Activated gamma-delta T cell treated with anti-CD3 and anti-CD28 coated beads, Interleukin-2, amount 50 U/mL, for 16 hours (primary cell): ENCODE measurements around the gene SAMD4A.
"Not testable (repeated sequence)": the region's sequence is repeated elsewhere in the genome, so short reads cannot be mapped to it uniquely, and the experiment has no call there.

Experiments used
- DNase-seq: peaks from one replicate; pipeline ENCODE4 v3.0.0-alpha.2; 2020; ENCODE audit warnings: low read depth

The SAMD4A gene

DNA sequence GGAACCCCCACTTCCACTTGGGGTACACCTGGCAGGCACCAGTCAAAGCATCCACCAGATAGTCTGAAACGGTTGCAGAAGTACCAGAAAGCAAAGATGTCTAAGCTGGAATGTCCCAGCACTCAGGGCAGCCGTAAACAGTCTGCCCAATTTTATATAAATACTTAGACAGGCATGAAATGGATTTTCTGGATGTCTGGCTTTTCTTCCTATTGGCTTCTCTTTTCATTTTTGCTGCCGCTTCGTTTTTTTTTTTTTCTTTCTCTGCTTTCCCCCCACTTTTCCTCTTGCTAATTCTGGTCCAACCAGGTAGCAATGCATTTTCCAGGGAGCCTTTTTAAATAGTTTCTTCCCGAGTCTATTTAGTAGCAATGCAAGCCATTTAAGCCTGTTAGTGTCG, 168.0 kb downstream of the SAMD4A start:
- no peak for DNase-seq

DNA sequence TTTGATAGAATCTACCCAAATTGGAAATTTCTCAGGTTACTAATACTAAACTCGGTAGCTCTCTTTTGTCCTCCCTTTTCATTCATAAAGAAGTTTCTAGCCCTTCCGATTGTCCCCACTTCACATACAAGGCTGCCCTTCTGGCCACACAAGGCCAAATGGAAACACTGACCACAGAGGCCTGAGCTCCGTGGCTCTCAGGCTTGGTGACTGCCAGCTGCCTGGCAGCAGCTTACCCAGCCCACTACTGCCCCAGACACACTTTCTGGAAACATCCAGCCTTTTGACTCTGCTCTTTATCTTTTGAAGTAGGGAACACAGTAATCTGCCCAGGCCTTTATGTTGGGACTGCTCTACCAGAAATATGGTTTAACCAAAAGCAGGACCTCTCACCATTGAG, 168.5 kb downstream of the SAMD4A start:
- no peak for DNase-seq

DNA sequence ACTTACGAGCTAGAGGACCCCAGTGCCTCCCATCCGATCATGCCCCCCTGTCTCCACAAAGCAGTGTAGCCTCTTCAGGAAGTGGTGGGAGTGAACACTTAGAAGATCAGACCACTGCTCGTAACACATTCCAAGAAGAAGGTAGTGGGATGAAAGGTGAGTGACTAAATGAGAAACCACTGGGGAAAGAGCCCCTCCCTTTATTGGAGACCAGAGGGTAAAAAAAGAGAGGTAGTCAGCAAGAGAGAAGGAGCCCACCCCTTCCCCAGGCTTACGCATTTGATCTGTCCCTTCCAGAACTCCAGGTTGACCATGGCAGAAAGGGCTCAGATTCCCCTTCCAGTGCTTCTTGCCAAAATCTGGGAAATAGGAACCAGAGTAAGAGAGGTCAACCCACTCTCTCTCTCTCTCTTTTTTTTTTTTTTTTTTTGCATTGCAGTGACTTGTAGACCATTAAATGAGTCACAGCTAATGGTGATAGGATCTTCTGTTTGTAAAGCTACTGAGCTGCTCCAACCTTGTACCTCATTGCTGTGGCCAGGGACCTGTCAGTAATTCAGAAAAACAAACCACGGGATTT, 170.3 kb downstream of the SAMD4A start:
- no peak for DNase-seq

DNA sequence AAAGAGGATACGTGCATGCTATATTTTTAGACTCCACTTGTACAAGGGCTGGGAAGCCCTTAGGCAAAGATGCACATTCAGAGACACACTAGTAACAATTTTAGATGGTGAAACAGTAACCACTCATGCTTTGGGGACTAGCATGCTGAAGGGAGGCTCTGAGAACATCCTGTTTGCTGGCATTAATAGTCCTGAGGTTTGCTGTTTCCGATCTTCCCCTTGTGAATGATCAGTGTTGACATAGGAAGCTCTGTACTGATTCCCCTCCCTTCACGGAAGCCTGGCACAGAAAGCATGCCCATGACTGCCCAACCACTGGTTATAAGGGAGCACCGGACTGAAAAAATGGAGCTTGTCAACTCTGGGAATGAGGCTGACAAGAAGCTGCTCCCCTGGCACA, 171.1 kb downstream of the SAMD4A start:
- DNase-seq, result no peak

DNA sequence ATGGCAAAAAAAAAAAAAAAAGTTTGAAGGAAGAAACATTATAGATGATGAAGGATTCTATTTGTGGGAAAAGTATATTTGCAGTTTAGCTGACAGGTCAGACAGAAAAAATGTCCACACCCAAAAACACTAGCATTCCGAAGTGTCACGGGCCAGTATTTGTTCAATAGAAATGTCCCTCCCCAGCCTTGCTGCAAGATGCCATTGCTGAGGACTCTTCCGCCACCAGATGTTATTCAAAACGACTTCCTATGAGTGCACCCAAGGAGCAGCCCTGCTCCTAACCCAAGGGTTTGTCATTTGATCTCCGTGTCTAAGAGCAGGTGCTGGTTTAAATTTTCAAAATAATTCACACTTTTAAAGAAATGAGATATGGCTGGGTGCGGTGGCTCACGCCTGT, 172.6 kb downstream of the SAMD4A start:
- no peak for DNase-seq

DNA sequence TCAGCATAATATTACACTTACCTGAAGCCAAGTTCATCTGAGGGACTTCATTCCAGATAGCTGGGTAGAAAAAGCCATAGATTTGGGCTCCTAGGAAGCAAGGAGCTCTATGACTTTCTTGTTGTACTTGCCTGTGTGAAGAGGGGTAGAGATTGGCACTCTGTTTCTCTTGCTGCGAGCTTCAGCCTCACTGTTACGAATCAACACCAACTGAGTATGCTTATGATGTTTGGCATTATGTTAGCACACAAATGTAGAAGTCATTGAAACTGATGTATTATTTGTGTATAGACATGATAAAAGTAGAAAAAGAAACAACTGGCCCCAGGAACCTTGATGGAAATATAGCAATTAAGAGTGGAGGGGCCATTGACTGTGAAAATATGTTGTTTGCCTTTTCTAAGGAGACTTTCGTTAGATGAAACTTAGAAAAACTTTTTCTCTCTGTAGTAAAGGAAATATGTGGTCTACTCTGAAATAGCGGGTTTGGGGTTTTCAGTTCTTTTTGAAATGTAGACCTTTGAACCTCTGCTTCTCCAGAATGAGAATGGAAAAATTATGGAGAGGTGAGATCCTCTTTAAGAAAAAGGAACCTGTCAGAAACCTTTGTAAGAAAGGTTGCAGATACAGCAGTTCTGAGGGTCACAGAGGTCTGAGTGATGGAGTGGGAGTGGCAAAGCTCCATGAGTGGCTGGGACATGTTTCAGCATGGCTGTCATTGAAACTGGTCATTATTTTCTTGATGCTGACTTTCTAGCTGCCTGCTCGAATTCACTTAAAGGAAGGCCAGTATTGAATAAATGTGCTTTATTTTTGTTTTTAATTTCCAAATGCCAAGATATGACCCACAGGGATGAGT, 175.8 kb downstream of the SAMD4A start:
- no peak for DNase-seq

DNA sequence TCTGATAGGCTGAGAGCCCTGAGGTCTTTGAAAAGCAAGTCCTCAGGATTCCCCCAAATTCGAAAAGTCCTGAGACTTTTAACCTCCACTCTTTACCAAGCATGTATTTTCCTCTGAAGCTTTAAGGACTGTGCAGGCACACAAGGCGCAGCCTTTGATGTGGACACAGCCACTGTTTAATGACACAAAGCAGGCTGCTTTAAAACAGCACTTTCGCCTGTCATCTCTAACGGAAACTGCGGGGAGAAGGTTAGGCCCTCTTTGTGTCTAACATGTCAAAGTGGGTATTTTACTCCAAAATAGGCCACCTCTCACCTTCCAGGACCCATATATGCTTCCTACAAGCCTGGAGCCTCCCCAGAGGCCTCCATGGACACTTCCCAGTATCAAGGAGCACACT, 176.5 kb downstream of the SAMD4A start:
- DNase-seq, result no peak

DNA sequence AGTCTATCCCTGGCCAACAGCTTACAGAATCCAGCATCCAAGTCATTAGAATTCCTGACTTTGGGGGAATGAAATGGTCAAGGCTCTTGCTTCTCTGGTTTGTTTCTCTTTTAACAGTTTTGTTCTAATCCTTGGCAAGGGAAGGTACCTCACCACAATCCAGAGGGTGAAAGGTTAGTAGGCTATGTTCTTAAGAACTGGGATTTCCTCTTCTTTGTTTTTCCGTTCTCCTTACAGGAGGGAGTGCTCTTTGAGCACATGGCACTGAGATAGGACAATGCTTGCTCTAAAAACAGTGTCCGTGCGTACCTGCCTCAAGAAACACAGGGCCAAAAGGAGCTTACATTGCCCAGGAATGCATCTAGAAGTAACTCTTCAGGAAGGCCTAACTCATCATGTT, 179.1 kb downstream of the SAMD4A start:
- DNase-seq, result no peak

DNA sequence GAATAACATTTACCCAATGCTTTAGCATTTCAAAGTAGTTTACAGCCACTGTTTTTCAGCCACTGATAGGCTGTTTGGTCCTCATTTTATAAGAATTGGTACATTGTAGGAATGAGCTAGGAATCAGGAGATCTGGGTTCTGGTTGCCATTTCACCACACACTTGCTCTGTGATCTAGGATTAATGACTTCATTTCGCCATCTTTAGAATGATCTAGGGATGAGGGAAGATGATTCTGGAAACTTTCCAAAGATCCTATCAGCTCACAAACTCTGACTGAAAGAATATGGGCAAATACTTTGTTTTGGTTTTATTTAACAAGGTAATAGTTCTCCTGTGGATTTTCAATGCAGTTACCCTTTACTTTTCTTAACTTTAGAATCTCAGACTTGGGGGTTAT, 180.7 kb downstream of the SAMD4A start:
- no peak for DNase-seq

DNA sequence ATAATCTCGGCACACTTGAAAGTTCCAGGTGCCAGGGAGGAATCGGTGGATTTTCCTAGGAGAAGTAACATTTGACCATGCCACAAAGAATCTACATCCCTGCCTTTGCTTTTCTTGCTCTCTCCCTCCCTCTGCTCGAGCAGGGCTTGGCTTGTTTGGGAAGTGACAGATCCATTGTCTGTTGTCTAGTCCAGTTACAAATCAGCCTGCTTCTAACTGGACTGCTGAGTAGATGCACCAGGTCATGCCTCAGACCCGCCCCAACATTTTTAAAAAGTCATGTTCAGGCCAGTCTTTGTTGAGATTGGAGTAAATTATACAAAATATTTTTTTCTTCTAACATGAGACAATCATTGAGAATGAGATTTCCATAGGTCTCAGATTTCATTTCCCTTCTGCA, 182.3 kb downstream of the SAMD4A start:
- no peak for DNase-seq

DNA sequence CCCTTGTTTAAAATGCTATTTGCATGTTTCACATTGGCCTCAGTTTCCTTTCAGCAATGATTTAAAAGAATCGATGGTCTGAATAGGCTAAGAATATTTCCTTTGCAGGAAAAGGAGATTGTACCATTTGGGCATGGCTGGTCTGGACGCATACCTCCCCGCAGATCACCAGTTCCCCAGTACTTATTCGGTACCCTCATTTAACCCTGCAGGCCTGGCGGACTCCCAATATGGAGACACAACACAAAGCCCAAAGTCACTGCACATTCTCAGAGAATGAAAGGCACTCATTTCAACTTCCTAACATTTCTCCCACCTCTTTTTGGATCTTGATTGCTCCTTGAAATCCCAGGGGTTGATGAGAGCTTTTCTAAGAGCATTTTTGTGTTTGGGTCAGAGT, 182.8 kb downstream of the SAMD4A start:
- DNase-seq, result no peak

DNA sequence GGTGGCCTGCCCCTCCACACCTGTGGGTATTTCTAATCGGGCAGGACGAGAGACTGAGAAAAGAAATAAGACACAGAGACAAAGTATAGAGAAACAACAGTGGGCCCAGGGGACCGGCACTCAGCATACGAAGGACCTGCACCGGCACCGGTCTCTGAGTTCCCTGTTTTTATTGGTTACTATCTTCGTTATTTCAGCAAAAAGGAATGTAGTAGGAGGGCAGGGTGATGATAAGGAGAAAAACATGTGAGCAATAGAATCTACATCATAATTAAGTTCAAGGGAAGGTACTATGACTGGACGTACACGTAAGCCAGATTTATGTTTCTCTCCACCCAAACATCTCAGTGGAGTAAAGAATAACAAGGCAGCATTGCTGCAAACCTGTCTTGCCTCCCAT, 185.7 kb downstream of the SAMD4A start:
- not testable (repeated sequence) for DNase-seq

DNA sequence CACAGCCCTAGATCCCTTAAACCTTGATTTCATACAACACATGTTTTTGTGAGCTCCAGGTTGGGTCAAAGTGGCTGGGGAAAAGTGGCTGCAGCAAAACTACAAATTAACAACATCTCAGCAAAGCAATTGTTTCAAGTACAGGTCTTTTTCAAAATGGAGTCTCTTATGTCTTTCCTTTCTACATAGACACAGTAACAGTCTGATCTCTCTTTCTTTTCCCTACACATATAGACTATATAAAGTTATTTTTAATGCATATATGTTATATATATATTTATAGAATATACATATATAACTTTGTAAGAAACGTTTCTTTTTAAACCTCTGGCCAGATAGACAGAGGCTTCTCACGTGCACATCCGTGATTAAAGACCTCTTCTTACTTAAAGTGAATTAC, 186.5 kb downstream of the SAMD4A start:
- not testable (repeated sequence) for DNase-seq

DNA sequence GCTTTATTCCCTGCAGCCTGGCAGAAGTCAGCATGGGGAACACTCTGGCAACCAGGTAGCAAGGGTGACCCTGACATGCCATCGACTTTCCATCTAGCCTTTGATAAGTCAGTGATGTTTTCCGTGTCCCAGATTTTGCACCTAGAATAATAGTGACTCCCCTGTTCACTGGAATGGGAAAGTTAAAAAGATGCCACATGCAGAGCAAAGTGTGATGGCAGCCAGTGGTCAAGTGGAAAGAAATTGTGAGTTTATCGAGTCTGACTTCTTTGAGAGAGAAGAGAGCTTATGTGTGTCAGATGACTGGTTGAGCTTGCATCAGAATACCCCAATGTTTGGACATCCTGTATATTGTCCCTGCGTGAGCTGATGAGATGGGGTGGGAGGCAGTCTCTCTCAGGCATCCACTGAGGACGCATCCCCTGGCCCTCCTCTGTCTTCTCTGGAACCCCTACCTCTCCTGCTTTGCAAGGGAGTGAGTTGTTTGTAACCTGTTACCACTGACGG, 187.2 kb downstream of the SAMD4A start:
- no peak for DNase-seq

DNA sequence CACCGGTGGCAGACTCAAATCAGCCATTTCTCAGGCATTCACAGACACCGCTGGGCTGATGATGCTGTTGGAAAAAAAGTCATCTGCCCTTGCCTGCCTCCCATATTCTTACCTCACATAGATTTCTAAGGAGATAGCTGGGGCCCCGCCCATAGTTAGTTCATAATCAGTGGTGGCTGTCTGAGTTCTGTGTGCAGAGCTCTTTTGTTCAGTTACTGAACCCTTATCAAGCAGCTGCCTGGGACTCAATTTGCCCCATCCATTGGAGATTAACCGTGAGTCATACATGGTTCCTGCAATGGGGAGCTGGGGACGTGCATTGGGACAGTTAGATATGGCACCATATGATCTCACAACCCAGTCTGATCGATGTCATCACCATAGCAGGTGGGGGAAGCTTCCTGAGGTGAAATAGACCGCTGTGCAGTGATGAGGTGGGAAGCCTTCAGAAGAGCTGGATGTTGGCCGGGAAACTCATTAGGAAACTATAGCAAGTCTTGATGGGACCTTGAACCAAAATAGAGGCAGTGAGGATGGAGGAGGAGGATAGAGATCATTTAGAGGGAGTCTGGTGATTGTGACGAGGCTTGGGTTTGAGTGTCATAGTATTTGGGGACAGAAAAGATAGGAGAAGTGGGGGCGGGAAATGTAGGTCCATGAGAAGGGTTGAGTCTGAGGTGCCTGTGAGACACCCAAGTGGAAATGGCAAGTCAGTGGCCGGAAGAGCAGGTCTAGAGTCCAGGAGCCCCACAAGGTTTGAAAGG, 187.9 kb downstream of the SAMD4A start:
- DNase-seq, result no peak

DNA sequence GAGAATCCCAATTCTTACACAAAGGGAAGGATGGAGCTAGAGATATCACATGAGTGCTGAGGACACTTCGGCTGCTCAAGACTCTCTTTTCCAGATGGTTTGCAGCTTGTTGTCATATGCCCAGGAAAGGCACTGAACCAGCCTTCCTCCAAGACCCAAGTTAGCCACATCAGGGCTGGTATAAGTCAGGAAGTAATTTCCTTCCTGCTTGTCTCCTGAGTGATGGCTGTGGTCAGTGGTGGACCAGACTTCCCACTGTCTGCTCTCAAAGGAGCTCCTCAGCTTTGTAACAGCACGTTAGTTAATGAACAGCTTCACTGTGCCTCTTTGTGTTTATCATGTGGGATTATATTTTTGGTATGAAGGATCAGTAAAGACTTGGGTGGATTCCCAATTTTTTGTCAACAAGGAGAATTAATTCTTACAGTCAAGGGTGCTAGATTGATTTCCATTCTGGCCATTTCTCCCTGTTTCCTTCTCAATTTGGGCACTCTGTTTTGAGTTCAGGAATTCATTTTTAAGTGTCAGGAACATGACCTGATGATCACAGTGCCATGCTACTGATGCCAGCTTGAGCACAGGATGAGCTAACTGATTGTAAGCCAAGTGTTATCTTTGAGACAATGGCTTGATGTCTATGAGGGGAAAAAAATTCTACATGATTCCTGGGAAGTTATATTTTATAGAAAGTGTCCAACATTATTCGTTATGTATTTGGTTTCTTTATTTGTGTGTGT, 189.9 kb downstream of the SAMD4A start:
- DNase-seq, result no peak

DNA sequence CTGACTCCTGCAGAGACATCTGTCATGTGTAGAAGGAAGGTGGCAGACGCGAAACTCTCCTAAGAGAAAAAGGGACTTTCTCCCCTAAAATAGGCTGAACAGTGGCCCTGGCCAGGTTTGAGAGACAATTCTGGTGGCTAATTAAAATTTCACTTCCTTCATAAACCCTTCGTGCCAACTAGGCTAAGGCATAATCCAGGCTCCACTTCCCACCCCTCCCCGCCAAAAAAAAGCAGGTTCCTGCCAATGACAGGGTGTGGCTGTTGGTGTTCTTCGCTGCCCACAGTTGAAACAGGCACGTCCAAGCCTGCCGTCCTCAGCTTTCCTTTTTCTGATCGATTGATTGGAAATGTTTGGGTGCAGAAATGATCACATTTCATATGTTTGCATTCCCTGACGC, 191.1 kb downstream of the SAMD4A start:
- no peak for DNase-seq

DNA sequence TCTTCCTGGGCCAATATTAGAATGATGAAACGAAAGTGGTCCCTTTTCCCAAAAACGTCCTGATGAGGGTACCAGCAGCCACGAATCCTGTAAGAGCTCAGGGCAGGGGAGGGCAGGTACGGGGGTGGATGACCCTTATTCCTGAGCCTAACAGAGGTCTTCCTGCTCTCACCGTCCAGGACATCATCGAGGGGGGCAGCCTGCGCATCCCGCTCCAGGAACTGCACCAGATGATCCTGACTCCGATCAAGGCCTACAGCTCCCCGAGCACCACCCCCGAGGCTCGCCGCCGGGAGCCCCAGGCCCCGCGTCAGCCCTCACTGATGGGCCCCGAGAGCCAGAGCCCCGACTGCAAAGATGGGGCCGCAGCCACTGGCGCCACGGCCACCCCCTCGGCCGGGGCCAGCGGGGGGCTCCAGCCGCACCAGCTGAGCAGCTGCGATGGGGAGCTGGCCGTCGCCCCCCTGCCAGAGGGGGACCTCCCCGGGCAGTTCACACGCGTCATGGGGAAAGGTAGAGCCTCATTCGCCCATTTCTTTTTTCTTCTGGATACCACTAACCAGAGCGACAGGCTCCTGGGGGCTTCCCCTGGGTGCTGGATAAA, 193.2 kb downstream of the SAMD4A start:
- no peak for DNase-seq

DNA sequence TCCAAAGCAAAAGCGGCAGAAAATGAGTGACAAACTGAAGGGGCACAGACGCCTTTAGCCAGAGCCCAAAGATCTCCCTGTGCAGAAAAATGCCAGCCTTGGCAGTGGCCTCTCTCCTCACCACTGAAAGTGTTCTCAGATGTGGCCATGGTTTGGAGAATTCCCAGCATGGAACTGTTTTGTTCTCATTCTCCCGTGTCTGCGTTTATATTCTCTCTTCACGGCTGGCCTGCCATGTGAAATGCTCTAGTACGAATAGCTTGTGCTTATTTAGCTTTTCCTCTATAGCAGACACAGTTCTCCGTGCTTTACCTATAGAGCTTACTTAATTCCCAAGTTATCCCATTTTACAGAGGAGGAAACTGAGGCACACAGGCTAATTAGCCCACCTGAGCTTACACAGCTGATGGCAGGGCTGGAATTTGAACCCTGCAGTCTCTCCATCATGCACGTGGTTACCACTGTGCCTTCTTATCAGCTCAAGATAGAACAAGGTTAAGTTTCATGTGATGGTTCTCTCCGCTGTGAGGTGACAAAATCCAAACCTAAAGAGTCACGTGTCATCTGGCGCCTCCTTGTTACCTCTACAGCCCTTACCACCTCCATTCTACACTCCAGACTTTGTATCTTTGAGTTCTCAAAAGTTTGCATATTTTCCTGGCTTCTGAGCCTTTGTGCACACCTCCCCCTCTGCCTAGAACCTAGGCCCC, 194.1 kb downstream of the SAMD4A start:
- DNase-seq, result no peak

DNA sequence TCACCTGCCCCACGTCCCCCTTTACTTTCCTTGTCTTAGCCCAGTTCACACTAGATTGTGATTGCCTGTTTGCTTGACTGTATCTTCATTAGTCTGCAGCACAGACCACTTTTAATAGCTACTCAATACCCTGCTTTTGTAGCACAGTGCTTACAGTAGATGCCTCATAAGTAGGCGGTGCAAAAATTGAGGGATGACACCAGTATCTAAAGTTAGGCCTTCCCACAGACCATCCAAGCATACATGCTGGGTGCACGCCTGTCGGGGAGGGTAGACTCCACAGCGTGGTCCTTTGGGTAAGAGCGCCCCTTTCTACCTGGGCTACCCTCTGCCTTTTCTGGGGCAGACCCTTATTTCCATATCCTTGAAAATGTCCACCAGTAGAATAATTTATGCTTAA, 194.9 kb downstream of the SAMD4A start:
- DNase-seq, result no peak

DNA sequence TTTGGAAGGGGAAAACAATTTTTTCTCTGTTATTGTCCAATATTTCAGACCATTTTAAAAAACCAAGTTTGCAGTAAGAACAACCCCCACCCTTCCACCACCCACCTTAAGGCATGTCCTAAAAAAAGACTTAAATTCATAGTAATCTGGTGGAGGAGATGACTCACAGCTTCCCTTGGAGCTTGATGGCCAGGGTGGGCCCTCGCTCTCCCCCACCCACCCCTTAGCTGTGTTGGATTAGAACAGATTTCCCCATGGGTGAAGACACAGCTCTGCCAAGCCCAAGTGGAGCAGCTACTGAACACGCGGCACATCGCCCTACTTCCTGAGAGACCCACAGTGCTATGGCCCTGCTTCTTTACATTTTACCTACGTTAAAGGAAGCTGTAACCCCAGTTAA, 195.4 kb downstream of the SAMD4A start:
- DNase-seq, result no peak
